PC-9 (cell line): ENCODE data around the gene TRUB2.

Experiments used
- CTCF ChIP-seq: fragments of 200-600 bp; sonication (generic); conservative IDR thresholded peaks from 2 replicates; pipeline ENCODE4 v1.6.1; 2017; ENCODE audit warnings: mixed run types, antibody characterized with exemption, mild to moderate bottlenecking, moderate library complexity
- EZH2 ChIP-seq: fragments of 200-600 bp; sonication (generic); IDR thresholded peaks from 2 replicates; pipeline ENCODE4 v1.8.0; 2017; ENCODE audit warnings: antibody characterized with exemption, low read depth

GRCh38 chr9:128333451-128333869 lies 11.2 kb upstream of the TRUB2 start:
- no peak for TF ChIP-seq CTCF
- TF ChIP-seq EZH2, result no peak
